HEK293 (cell line): ENCODE results near the gene UST.

Source experiments
- CTCF ChIA-PET: fragments of 350-600 bp; formaldehyde crosslinking; extraction: SDS; loops from one replicate; lab custom pipeline; 2021; ENCODE audit warnings: antibody characterized with exemption; lab: Yijun Ruan, JAX
- POLR2A ChIA-PET: fragments of 300-600 bp; formaldehyde crosslinking; extraction: SDS; loops from one replicate; lab custom pipeline; 2020; ENCODE audit warnings: antibody characterized with exemption, inconsistent platforms; lab: Yijun Ruan, JAX
- H3K27ac ChIP-seq: fragments of 200-500 bp; sonication (Bioruptor generic); 2 replicates; pipeline ENCODE4 v1.5.1; 2014; ENCODE audit warnings: low read depth, low read length, control low read depth, inconsistent platforms; ENCODE audit errors: extremely low read depth
- H3K36me3 ChIP-seq, 2 experiments: fragments of 200-500 bp in 1 of 2; sonication (Bioruptor generic) in 1 of 2; 1 replicate in 1 of 2; 2 replicates in 1 of 2; pipeline ENCODE4 v1.5.1; 2014 to 2017; ENCODE audit warnings: inconsistent platforms in 2 of 2, low read length in 2 of 2; ENCODE audit not compliant: control insufficient read depth in 2 of 2, insufficient read depth in 1 of 2
- H3K4me1 ChIP-seq: fragments of 200-500 bp; sonication (Bioruptor generic); 2 replicates; pipeline ENCODE4 v1.5.1; 2014; ENCODE audit warnings: mild to moderate bottlenecking, low read length, inconsistent platforms; ENCODE audit not compliant: control insufficient read depth, insufficient read depth
- H3K4me3 ChIP-seq: 2 replicates; pipeline ENCODE4 v1.5.1; 2011; ENCODE audit warnings: low read depth, mild to moderate bottlenecking, control low read depth, low read length, moderate library complexity
- H3K9me3 ChIP-seq: fragments of 200-500 bp; sonication (Bioruptor generic); 2 replicates; pipeline ENCODE4 v1.5.1; 2014; ENCODE audit warnings: low read depth, low read length, inconsistent platforms; ENCODE audit not compliant: control insufficient read depth, insufficient read depth
- ATF2 ChIP-seq: fragments of 450-650 bp; formaldehyde crosslinking; IDR thresholded peaks from 2 replicates; pipeline ENCODE4 v1.5.1; 2016; ENCODE audit warnings: missing biosample characterization, missing genetic modification characterization, low read depth
- ELK4 ChIP-seq: IDR thresholded peaks from 2 replicates; pipeline ENCODE4 v1.6.1; 2011; ENCODE audit warnings: mild to moderate bottlenecking, low read depth, low read length, borderline replicate concordance
- KLF7 ChIP-seq: fragments of 450-650 bp; formaldehyde crosslinking; IDR thresholded peaks from 2 replicates; pipeline ENCODE4 v1.5.1; 2016; ENCODE audit warnings: missing biosample characterization, missing genetic modification characterization, borderline replicate concordance
- KLF9 ChIP-seq: fragments of 450-650 bp; formaldehyde crosslinking; IDR thresholded peaks from 2 replicates; pipeline ENCODE4 v1.5.1; 2016; ENCODE audit warnings: missing biosample characterization, missing genetic modification characterization, low read depth
- PRDM10 ChIP-seq: fragments of 450-650 bp; formaldehyde crosslinking; IDR thresholded peaks from 2 replicates; pipeline ENCODE4 v1.5.1; 2016; ENCODE audit warnings: missing biosample characterization, missing genetic modification characterization
- SETDB1 ChIP-seq: IDR thresholded peaks from one replicate; pipeline ENCODE4 v1.6.1; 2017; ENCODE audit warnings: mild to moderate bottlenecking, low read length, moderate library complexity, mixed read lengths; ENCODE audit not compliant: insufficient read length
- ZBTB26 ChIP-seq: fragments of 450-650 bp; formaldehyde crosslinking; optimal IDR thresholded peaks from 2 replicates; pipeline ENCODE3; 2016; ENCODE audit warnings: missing biosample characterization, mild to moderate bottlenecking, missing genetic modification characterization
- ZIC2 ChIP-seq: fragments of 450-650 bp; formaldehyde crosslinking; IDR thresholded peaks from 2 replicates; pipeline ENCODE4 v1.5.1; 2016; ENCODE audit warnings: missing biosample characterization, missing genetic modification characterization
- ZNF112 ChIP-seq: fragments of 450-650 bp; formaldehyde crosslinking; IDR thresholded peaks from 2 replicates; pipeline ENCODE4 v1.5.0; 2017; ENCODE audit warnings: missing biosample characterization, missing genetic modification characterization
- ZNF169 ChIP-seq: fragments of 450-650 bp; formaldehyde crosslinking; IDR thresholded peaks from 2 replicates; pipeline ENCODE4 v1.5.1; 2016; ENCODE audit warnings: missing biosample characterization, missing genetic modification characterization
- ZNF221 ChIP-seq: fragments of 450-650 bp; formaldehyde crosslinking; IDR thresholded peaks from 2 replicates; pipeline ENCODE4 v1.5.1; 2017; ENCODE audit warnings: missing biosample characterization, missing genetic modification characterization, borderline replicate concordance
- ZNF24 ChIP-seq: fragments of 450-650 bp; formaldehyde crosslinking; IDR thresholded peaks from 2 replicates; pipeline ENCODE4 v1.5.1; 2016; ENCODE audit warnings: missing biosample characterization, missing genetic modification characterization
- ZNF280C ChIP-seq: fragments of 450-650 bp; formaldehyde crosslinking; IDR thresholded peaks from 2 replicates; pipeline ENCODE4 v1.5.1; 2016; ENCODE audit warnings: missing biosample characterization, missing genetic modification characterization
- ZNF398 ChIP-seq: fragments of 450-650 bp; formaldehyde crosslinking; IDR thresholded peaks from 2 replicates; pipeline ENCODE4 v1.5.1; 2017; ENCODE audit warnings: missing biosample characterization, missing genetic modification characterization
- ZNF548 ChIP-seq: fragments of 450-650 bp; formaldehyde crosslinking; IDR thresholded peaks from 2 replicates; pipeline ENCODE4 v1.5.1; 2016; ENCODE audit warnings: missing biosample characterization, missing genetic modification characterization
- ZNF664 ChIP-seq: fragments of 450-650 bp; formaldehyde crosslinking; IDR thresholded peaks from 2 replicates; pipeline ENCODE4 v1.5.1; 2016; ENCODE audit warnings: missing biosample characterization, missing genetic modification characterization
- ZNF692 ChIP-seq: fragments of 450-650 bp; formaldehyde crosslinking; IDR thresholded peaks from 2 replicates; pipeline ENCODE4 v1.5.1; 2016; ENCODE audit warnings: missing biosample characterization, missing genetic modification characterization
- ZNF792 ChIP-seq: fragments of 450-650 bp; formaldehyde crosslinking; IDR thresholded peaks from 2 replicates; pipeline ENCODE4 v1.5.1; 2016; ENCODE audit warnings: missing biosample characterization, missing genetic modification characterization
- ZSCAN18 ChIP-seq: fragments of 450-650 bp; formaldehyde crosslinking; IDR thresholded peaks from 2 replicates; pipeline ENCODE4 v1.5.1; 2016; ENCODE audit warnings: missing biosample characterization, missing genetic modification characterization

Gene UST

GRCh38 chr6:148776321-148777308 lies 29.8 kb downstream of the UST start:
- peaks cover 11% of the 10 kb centered on the region; the same call in 1 of the 2 replicates for H3K4me1 ChIP-seq
- no peaks in the 10 kb centered on the region for H3K9me3 ChIP-seq
- no peaks in the 10 kb centered on the region for H3K36me3 ChIP-seq
- no peak overlapping the region for H3K27ac ChIP-seq
- H3K4me3 ChIP-seq: no peak overlapping the region
- CTCF ChIA-PET: interaction anchor here (0.6 to 1.3 kb wide), 6 partner anchors 9 to 199 kb away, joined by 3 to 6 read pairs (median 4); no protein-coding TSS in a partner anchor
- POLR2A ChIA-PET: interaction anchor here (0.5 to 0.6 kb wide), 2 partner anchors 24 to 652 kb away, joined by 3 read pairs; no protein-coding TSS in a partner anchor
- TF ChIP-seq ZIC2: peak; percentile 44; the same call in 1 of the 2 replicates
- no peak for TF ChIP-seq ZSCAN18 (tag by site-specific recombination)
- TF ChIP-seq KLF9: no peak
- no peak for TF ChIP-seq ZNF221 (tag by site-specific recombination)
- no peak for TF ChIP-seq PRDM10 (tag by site-specific recombination)
- no peak for TF ChIP-seq ZNF792
- no peak for TF ChIP-seq KLF7
- TF ChIP-seq ZNF664: peak; percentile 62; the same call in 1 of the 2 replicates
- TF ChIP-seq ZNF548 (tag by site-specific recombination): no peak
- TF ChIP-seq SETDB1: no peak
- no peak for TF ChIP-seq ZNF169
- no peak for TF ChIP-seq ELK4
- TF ChIP-seq ATF2: no peak
- TF ChIP-seq ZNF24: no peak
- no peak for TF ChIP-seq ZNF280C (tag by site-specific recombination)
- no peak for TF ChIP-seq ZBTB26 (tag by site-specific recombination)
- TF ChIP-seq ZNF112 (tag by site-specific recombination): no peak
- no peak for TF ChIP-seq ZNF398
- TF ChIP-seq ZNF692 (tag by site-specific recombination): peak; percentile 59; the same call in 1 of the 2 replicates
